IPS-NIHi7 (cell line): Measurements from ENCODE around the gene PLOD1.
"Not testable (repeated sequence)": the region's sequence is repeated elsewhere in the genome, so short reads cannot be mapped to it uniquely, and the experiment has no call there.

Experiments used
- DNase-seq: peaks from one replicate; pipeline ENCODE4 v3.0.0; 2012; ENCODE audit warnings: mixed read lengths; ENCODE audit errors: extremely low spot score

PLOD1 gene

GRCh38 chr1:11938722-11939526 is 4.4 kb downstream of the PLOD1 start:
- no peak for DNase-seq

- not testable (repeated sequence) for DNase-seq
These were observed 5.3 kb downstream of the PLOD1 start for GRCh38 chr1:11939794-11940193.

GRCh38 chr1:11940260-11940921 is 5.9 kb downstream of the PLOD1 start:
- no peak for DNase-seq

- no peak for DNase-seq
These were observed 7.8 kb downstream of the PLOD1 start for GRCh38 chr1:11942280-11942679.

GRCh38 chr1:11943619-11944018 is 9.1 kb downstream of the PLOD1 start:
- no peak for DNase-seq

GRCh38 chr1:11944358-11944931 is 9.9 kb downstream of the PLOD1 start:
- peak; percentile 66 for DNase-seq

- no peak for DNase-seq
These were observed 12.1 kb downstream of the PLOD1 start for GRCh38 chr1:11946647-11947046.

GRCh38 chr1:11948822-11949458 is 14.4 kb downstream of the PLOD1 start:
- DNase-seq, result peak; percentile 47

GRCh38 chr1:11951901-11952300 is 17.4 kb downstream of the PLOD1 start:
- DNase-seq, result no peak

- no peak for DNase-seq
These were observed 18.1 kb downstream of the PLOD1 start for GRCh38 chr1:11952455-11953109.

- no peak for DNase-seq
These were observed 20.7 kb downstream of the PLOD1 start for GRCh38 chr1:11955221-11955620.

- no peak for DNase-seq
These were observed 22.9 kb downstream of the PLOD1 start for GRCh38 chr1:11957398-11957797.

GRCh38 chr1:11957897-11958296 is 23.4 kb downstream of the PLOD1 start:
- no peak for DNase-seq

GRCh38 chr1:11960276-11960675 is 25.8 kb downstream of the PLOD1 start:
- no peak for DNase-seq

- DNase-seq, result no peak
These were observed 26.2 kb downstream of the PLOD1 start for GRCh38 chr1:11960715-11961114.

- DNase-seq, result no peak
These were observed 26.7 kb downstream of the PLOD1 start for GRCh38 chr1:11961230-11961629.

GRCh38 chr1:11963622-11964021 is 29.1 kb downstream of the PLOD1 start:
- no peak for DNase-seq

- no peak for DNase-seq
These were observed 30.1 kb downstream of the PLOD1 start for GRCh38 chr1:11964656-11965055.

GRCh38 chr1:11967028-11967547 is 32.6 kb downstream of the PLOD1 start:
- peak; percentile 91 for DNase-seq

GRCh38 chr1:11970441-11971185 is 36.1 kb downstream of the PLOD1 start:
- DNase-seq, result no peak

GRCh38 chr1:11977625-11978024 is 43.1 kb downstream of the PLOD1 start:
- no peak for DNase-seq
